Uterus (tissue), 4 donors: ENCODE data around the gene PCBD1. TPM values are rescaled to one million over a fixed set of nuclear protein-coding genes. Genes with fewer than 3 reads are reported as not detected.

Experiments used
- DNase-seq, 2 donors: peaks; one replicate each; pipeline ENCODE4 v3.0.0-alpha.2; 2019 to 2020
- H3K27ac ChIP-seq, 2 donors: fragments of 200-600 bp; sonication (generic); 1 replicate in 1 of 2; 2 replicates in 1 of 2; pipeline ENCODE4 v1.5.1; 2016 to 2018
- H3K27me3 ChIP-seq, 2 donors: fragments of 200-600 bp; sonication (generic); one replicate each; pipeline ENCODE4 v1.5.1; 2018 to 2019; ENCODE audit warnings: control low read depth in 1 of 2
- H3K36me3 ChIP-seq, 2 donors: fragments of 200-600 bp; sonication (generic); one replicate each; pipeline ENCODE4 v1.5.1; 2019; ENCODE audit warnings: control low read depth in 1 of 2
- H3K4me1 ChIP-seq, 2 donors: fragments of 200-600 bp; sonication (generic); one replicate each; pipeline ENCODE4 v1.5.1; 2018 to 2019; ENCODE audit warnings: control low read depth in 1 of 2
- H3K4me3 ChIP-seq, 2 donors: fragments of 200-600 bp; sonication (generic); 1 replicate in 1 of 2; 2 replicates in 1 of 2; pipeline ENCODE4 v1.5.1; 2018 to 2019; ENCODE audit warnings: mild to moderate bottlenecking in 1 of 2
- H3K9me3 ChIP-seq, 2 donors: fragments of 200-600 bp; sonication (generic); one replicate each; pipeline ENCODE4 v1.5.1; 2019; ENCODE audit warnings: control low read depth in 1 of 2
- POLR2A ChIP-seq, 2 donors: fragments of 450-650 bp; IDR thresholded peaks; one replicate each; pipeline ENCODE4 v1.6.1; 2016; ENCODE audit warnings: antibody characterized with exemption in 2 of 2, mild to moderate bottlenecking in 1 of 2, moderate library complexity in 1 of 2
- intact Hi-C: fragments of 100-400 bp; cut with DNase I; formaldehyde crosslinking; loops from one replicate; pipeline ENCODE4 v1.15.1; 2023; ENCODE audit warnings: low total_unique reads
- total RNA-seq, 4 donors: library from RNA; depleted of rRNA in 3 of 4; stranded (reverse); fragments of >200 nt in 3 of 4; gene quantifications; one replicate each; pipeline versions ENCODE4 v1.1.0 to v1.2.4, GENCODE V29; 2014 to 2023
- TF ChIP-seq, protein P1 (sequence below), 4 experiments: fragments of 200-600 bp in 2 of 4; fragments of 450-650 bp in 2 of 4; sonication (generic) in 2 of 4; IDR thresholded peaks; one replicate each; pipeline ENCODE4 v1.5.1; 2016 to 2019; ENCODE audit warnings: antibody characterized with exemption in 4 of 4, mild to moderate bottlenecking in 2 of 4, moderate library complexity in 1 of 4
- donor health status: DM: yes; HTN: yes; CAD: no.

The PCBD1 gene
- total RNA-seq, 4 donors from 2014 or later, result 18.4 to 52.8 (median 27.9) TPM

DNA sequence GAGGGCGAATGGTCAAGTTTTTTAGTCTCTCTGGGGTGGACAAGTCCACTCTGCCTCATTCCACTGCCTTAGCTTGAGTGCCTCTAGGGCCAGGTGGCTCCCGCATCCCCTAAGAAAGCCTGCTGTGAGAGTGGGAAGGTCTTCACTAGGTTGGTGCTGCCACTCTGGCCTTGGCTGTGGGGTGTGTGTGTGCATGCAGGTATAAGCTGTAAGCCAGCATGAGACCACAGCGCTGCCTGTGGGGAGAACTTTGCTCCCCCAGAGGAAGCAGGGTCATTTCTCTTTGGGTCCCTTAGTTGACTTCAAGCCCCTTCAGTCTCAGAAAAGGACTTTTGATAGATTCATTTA is 25.5 kb upstream of the PCBD1 start:
- no peak for DNase-seq
- Histone ChIP-seq H3K27ac (no peak overlapping the region), H3K4me3 (no peak overlapping the region), H3K9me3 (no peaks in the 10 kb centered on the region), H3K36me3 (no peaks in the 10 kb centered on the region), H3K27me3 (no peaks in the 10 kb centered on the region), H3K4me1 (no peaks in the 10 kb centered on the region)
- intact Hi-C loops, result loop anchor here (5.0 kb wide), 1 partner anchor 363 kb away; no protein-coding TSS in a partner anchor
- TF ChIP-seq, protein P1, sequence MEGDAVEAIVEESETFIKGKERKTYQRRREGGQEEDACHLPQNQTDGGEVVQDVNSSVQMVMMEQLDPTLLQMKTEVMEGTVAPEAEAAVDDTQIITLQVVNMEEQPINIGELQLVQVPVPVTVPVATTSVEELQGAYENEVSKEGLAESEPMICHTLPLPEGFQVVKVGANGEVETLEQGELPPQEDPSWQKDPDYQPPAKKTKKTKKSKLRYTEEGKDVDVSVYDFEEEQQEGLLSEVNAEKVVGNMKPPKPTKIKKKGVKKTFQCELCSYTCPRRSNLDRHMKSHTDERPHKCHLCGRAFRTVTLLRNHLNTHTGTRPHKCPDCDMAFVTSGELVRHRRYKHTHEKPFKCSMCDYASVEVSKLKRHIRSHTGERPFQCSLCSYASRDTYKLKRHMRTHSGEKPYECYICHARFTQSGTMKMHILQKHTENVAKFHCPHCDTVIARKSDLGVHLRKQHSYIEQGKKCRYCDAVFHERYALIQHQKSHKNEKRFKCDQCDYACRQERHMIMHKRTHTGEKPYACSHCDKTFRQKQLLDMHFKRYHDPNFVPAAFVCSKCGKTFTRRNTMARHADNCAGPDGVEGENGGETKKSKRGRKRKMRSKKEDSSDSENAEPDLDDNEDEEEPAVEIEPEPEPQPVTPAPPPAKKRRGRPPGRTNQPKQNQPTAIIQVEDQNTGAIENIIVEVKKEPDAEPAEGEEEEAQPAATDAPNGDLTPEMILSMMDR (IDR thresholded peaks at IDR 0.05), result no peak
- TF ChIP-seq POLR2A (IDR thresholded peaks at IDR 0.05), result no peak

DNA sequence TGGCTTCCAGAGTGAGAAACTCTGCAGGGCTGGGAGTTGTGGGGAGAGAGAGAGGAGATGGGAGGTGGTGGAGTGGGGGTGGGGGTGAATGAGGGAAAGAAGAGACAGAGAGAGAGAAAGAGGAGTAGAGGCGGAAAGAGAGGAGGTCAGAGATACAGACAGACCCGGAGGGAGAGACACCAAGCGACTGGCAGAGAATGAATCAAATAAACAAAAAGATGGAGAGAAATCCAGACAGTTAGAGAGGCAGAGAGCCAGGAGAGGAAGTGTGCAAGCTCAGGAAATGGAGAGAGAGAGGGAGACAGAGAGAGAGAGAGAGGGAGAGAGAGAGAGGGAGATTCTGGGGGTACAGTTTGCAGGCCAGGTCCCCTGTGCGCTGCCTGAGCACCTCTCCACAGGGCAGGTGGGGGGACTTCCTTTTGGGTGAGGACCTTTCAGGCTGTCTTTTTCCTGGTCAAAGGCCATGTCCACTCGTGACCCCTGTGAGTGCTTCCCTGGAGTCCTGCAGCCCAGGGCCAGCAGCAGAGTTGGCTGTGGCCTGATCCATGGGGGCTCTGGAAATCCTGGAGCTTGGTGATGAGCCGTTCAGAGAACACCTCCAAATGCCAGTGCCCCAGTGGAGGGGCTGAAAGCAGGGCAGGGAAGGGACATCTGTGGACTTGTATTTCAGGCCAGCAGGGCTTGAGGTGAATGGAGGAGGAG is 25.0 kb upstream of the PCBD1 start:
- no peak for DNase-seq
- Histone ChIP-seq H3K4me3 (no peak overlapping the region), H3K27me3 (no peaks in the 10 kb centered on the region), H3K27ac (no peak overlapping the region), H3K36me3 (no peaks in the 10 kb centered on the region), H3K4me1 (no peaks in the 10 kb centered on the region), H3K9me3 (no peaks in the 10 kb centered on the region)
- TF ChIP-seq, protein P1 (IDR thresholded peaks at IDR 0.05), result no peak
- TF ChIP-seq POLR2A (IDR thresholded peaks at IDR 0.05), result no peak
- intact Hi-C loops, result loop anchor here (5.0 kb wide), 1 partner anchor 364 kb away; no protein-coding TSS in a partner anchor

DNA sequence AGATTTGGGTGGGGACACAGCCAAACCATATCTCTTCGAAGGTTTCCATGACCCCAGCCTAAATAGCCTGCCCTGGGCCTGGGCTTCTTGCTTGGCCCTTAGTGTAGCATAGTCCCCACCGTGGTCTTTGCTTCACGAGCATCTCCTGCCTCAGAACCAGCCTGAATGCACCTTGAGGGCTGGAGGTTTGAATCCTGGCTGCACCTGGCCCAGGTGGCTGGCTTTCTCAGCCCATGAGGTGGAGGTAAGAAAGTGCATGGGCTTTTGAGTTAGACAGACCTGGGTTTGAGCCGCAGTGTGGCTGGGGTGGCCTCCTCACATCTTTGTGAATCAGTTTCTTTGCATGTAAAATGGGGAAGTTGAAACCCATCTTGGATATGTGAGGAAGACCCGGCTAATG is 24.2 kb upstream of the PCBD1 start:
- TF ChIP-seq, protein P1 (IDR thresholded peaks at IDR 0.05), result no peak
- TF ChIP-seq POLR2A (IDR thresholded peaks at IDR 0.05), result no peak
- H3K4me3 ChIP-seq, result no peak overlapping the region
- no peaks in the 10 kb centered on the region for H3K4me1 ChIP-seq
- H3K27me3 ChIP-seq, result no peaks in the 10 kb centered on the region
- no peaks in the 10 kb centered on the region for H3K36me3 ChIP-seq
- H3K27ac ChIP-seq, result no peak overlapping the region
- intact Hi-C loops, result loop anchor here (5.0 kb wide), 1 partner anchor 365 kb away; no protein-coding TSS in a partner anchor
- DNase-seq, result no peak
- no peaks in the 10 kb centered on the region for H3K9me3 ChIP-seq

DNA sequence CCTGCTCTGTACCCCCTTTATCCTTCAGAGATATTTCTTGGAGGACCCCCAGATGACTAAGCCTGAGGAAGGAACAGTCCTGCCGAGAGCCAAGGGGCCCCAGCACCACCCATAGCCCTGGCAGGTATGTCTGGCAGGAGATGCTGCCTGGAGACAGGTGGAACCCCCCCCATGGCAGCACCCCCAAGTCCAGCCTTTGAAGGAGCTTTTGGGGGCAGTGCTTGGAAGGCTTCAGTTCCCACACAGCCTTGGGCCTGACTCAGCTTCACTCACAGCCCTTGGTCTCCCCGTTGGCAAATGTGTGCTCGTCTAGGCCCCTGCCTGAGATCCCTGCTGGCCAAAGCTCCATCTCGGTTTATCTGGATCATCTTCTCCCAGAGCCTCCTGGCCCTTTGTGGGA is 23.0 kb upstream of the PCBD1 start:
- intact Hi-C loops, result loop anchor here (5.0 kb wide), 1 partner anchor 366 kb away; no protein-coding TSS in a partner anchor
- H3K9me3 ChIP-seq, result no peaks in the 10 kb centered on the region
- TF ChIP-seq POLR2A (IDR thresholded peaks at IDR 0.05), result no peak
- TF ChIP-seq, protein P1 (IDR thresholded peaks at IDR 0.05), result no peak
- no peak overlapping the region for H3K4me3 ChIP-seq
- H3K36me3 ChIP-seq, result no peaks in the 10 kb centered on the region
- H3K4me1 ChIP-seq, result no peaks in the 10 kb centered on the region
- no peak for DNase-seq
- H3K27me3 ChIP-seq, result no peaks in the 10 kb centered on the region
- no peak overlapping the region for H3K27ac ChIP-seq

DNA sequence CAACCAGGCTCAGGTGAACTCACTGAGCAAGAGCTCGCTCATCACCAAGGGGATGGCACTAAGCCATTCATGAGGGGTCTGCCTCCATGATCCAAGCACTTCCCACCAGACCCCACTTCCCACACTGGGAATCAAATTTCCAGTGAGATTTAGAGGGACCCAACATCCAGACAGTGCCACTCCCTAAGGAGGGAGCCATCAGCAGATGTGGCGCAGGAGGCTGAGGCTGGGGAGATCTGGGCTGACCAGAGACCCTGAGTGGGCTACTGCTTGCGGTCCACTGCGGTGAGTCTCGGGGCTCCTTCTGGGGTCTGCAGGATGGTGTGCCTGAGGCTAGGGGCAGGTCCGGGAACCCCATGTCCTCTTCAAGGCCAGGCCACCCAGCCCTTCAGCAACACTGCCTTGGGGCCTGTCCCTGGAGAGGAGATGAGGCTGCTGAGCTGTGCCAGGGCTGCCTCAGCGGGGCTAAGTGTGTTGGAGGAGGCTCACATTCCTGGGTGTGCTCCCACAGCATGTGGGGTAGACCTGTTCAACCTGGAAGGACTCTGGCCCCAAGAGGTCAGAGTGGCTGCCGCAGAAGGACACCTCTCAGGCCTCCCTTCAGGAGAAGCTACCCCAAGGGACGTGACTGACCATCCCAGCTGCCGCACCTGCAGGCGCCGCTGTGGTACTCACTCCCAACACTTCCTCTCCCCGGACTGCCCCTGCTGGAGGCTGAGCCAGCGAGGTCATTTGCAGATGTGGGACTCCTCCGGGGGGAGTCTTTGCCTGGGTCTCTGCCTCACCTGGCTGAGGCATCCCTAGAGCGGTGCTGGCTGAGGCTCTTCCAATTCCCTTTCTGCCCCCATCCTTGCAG is 22.3 kb upstream of the PCBD1 start:
- Histone ChIP-seq H3K27ac (no peak overlapping the region), H3K4me1 (no peaks in the 10 kb centered on the region), H3K9me3 (no peaks in the 10 kb centered on the region), H3K4me3 (no peak overlapping the region), H3K27me3 (no peaks in the 10 kb centered on the region), H3K36me3 (no peaks in the 10 kb centered on the region)
- intact Hi-C loops, result loop anchor here (5.0 kb wide), 1 partner anchor 367 kb away; no protein-coding TSS in a partner anchor
- DNase-seq, result no peak
- TF ChIP-seq, protein P1 (IDR thresholded peaks at IDR 0.05), result no peak
- TF ChIP-seq POLR2A (IDR thresholded peaks at IDR 0.05), result no peak
